A549 treated with AZD2906 at 1 μM for 4 hours (cell line): ENCODE results near the gene PCDH11Y. TPM values are rescaled to one million over a fixed set of nuclear protein-coding genes. Genes with fewer than 3 reads are reported as not detected.

Source experiments
- total RNA-seq: library from RNA; stranded (reverse); fragments of 200-300 nt; extraction: Qiagen RNA extraction; gene quantifications from 5 replicates; pipeline ENCODE4 v1.2.3, GENCODE V29; 2022

Gene PCDH11Y, protein sequence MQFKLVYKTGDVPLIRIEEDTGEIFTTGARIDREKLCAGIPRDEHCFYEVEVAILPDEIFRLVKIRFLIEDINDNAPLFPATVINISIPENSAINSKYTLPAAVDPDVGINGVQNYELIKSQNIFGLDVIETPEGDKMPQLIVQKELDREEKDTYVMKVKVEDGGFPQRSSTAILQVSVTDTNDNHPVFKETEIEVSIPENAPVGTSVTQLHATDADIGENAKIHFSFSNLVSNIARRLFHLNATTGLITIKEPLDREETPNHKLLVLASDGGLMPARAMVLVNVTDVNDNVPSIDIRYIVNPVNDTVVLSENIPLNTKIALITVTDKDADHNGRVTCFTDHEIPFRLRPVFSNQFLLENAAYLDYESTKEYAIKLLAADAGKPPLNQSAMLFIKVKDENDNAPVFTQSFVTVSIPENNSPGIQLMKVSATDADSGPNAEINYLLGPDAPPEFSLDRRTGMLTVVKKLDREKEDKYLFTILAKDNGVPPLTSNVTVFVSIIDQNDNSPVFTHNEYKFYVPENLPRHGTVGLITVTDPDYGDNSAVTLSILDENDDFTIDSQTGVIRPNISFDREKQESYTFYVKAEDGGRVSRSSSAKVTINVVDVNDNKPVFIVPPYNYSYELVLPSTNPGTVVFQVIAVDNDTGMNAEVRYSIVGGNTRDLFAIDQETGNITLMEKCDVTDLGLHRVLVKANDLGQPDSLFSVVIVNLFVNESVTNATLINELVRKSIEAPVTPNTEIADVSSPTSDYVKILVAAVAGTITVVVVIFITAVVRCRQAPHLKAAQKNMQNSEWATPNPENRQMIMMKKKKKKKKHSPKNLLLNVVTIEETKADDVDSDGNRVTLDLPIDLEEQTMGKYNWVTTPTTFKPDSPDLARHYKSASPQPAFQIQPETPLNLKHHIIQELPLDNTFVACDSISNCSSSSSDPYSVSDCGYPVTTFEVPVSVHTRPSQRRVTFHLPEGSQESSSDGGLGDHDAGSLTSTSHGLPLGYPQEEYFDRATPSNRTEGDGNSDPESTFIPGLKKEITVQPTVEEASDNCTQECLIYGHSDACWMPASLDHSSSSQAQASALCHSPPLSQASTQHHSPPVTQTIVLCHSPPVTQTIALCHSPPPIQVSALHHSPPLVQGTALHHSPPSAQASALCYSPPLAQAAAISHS (N-terminal part only)
- total RNA-seq = not detected in 5 replicates

DNA sequence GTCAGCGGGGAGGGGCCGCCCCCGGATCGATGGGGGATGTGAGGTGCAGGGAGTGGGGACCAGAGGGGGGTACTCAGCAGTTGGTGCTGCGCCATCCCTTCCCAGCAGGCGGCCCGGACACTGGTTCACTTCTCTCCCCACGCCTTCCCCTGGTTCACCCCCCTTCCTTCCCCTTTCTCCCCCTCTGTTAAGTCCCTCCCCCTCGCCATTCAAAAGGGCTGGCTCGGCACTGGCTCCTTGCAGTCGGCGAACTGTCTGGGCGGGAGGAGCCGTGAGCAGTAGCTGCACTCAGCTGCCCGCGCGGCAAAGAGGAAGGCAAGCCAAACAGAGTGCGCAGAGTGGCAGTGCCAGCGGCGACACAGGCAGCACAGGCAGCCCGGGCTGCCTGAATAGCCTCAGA is at the start of gene PCDH11Y:
Gene PCDH11Y, plus strand, starts transcription at position 240 of the 400 bp plus-strand sequence. CDS start 56,804 bp downstream, outside the sequence.

